ENCODE measurements around the gene CMBL.

The CMBL gene

GRCh38 chr5:10353241-10354047 is 45.7 kb upstream of the CMBL start, which contains the start of gene MARCHF6:
TSS of gene MARCHF6 (plus strand) at chr5:10353695. CDS start at chr5:10353899, 204 bp downstream.
- H3K4me3 ChIP-seq (ENCODE audit: low read length) = peak within 1 kb of the TSS; percentile 99
- no peaks in the 10 kb centered on the region for H3K9me3 ChIP-seq (ENCODE audit: insufficient read depth, low read length)
- H3K4me2 ChIP-seq (ENCODE audit: low read length) = peak within 1 kb of the TSS; percentile 87
- H2AFZ ChIP-seq (ENCODE audit: low read depth, low read length) = 0 out of 2 replicates have a peak within 1 kb of the TSS, but pooled peaks have one; percentile 26
- peak within 1 kb of the TSS; percentile 78 for H3K9ac ChIP-seq (ENCODE audit: low read length)
- H3K27ac ChIP-seq (ENCODE audit: low read length) = peak within 1 kb of the TSS; percentile 94
- H3K4me1 ChIP-seq (ENCODE audit: low read length) = peaks cover 35% of the 10 kb centered on the region
- no peaks in the 10 kb centered on the region for H3K27me3 ChIP-seq (ENCODE audit: low read depth, low read length)
- peaks cover 31% of the 10 kb centered on the region for H4K20me1 ChIP-seq (ENCODE audit: insufficient read depth, low read length)
- H3K36me3 ChIP-seq (replicated peaks; ENCODE audit: low read depth, low read length) = no peaks in the 10 kb centered on the region
- TF ChIP-seq CTCF (IDR thresholded peaks at IDR 0.05; ENCODE audit: low read depth, low read length) = no peak
- TF ChIP-seq EZH2phosphoT487 (IDR thresholded peaks at IDR 0.05; ENCODE audit: low read depth) = no peak
- peaks cover 52% of the 10 kb centered on the region for H3K79me2 ChIP-seq (ENCODE audit: low read length)

GRCh38 chr5:10352430-10353240 is 44.9 kb upstream of the CMBL start:
- Histone ChIP-seq H3K4me1 (ENCODE audit: low read length) (peaks cover 28% of the 10 kb centered on the region), H3K27ac (ENCODE audit: low read length) (peak overlapping the region; percentile 94), H4K20me1 (ENCODE audit: insufficient read depth, low read length) (peaks cover 23% of the 10 kb centered on the region), H3K79me2 (ENCODE audit: low read length) (peaks cover 44% of the 10 kb centered on the region), H3K9ac (ENCODE audit: low read length) (peak overlapping the region; percentile 76), H3K27me3 (ENCODE audit: low read depth, low read length) (no peaks in the 10 kb centered on the region), H3K9me3 (ENCODE audit: insufficient read depth, low read length) (no peaks in the 10 kb centered on the region), H3K4me3 (ENCODE audit: low read length) (peak overlapping the region; percentile 99), H2AFZ (ENCODE audit: low read depth, low read length) (0 out of 2 replicates have a peak overlapping the region, but pooled peaks have one; percentile 26), H3K36me3 (replicated peaks; ENCODE audit: low read depth, low read length) (no peaks in the 10 kb centered on the region), H3K4me2 (ENCODE audit: low read length) (peak overlapping the region; percentile 80)
- TF ChIP-seq EZH2phosphoT487 (IDR thresholded peaks at IDR 0.05; ENCODE audit: low read depth) = no peak
- no peak for TF ChIP-seq CTCF (IDR thresholded peaks at IDR 0.05; ENCODE audit: low read depth, low read length)

- Histone ChIP-seq H3K79me2 (ENCODE audit: low read length) (peaks cover 37% of the 10 kb centered on the region), H3K9ac (ENCODE audit: low read length) (no peak overlapping the region), H3K36me3 (replicated peaks; ENCODE audit: low read depth, low read length) (no peaks in the 10 kb centered on the region), H3K4me3 (ENCODE audit: low read length) (peak overlapping the region; percentile 99), H4K20me1 (ENCODE audit: insufficient read depth, low read length) (peaks cover 16% of the 10 kb centered on the region), H3K27ac (ENCODE audit: low read length) (0 out of 2 replicates have a peak overlapping the region, but pooled peaks have one; percentile 94), H3K9me3 (ENCODE audit: insufficient read depth, low read length) (no peaks in the 10 kb centered on the region), H3K4me2 (ENCODE audit: low read length) (peak overlapping the region; percentile 80), H3K27me3 (ENCODE audit: low read depth, low read length) (no peaks in the 10 kb centered on the region), H3K4me1 (ENCODE audit: low read length) (peaks cover 21% of the 10 kb centered on the region), H2AFZ (ENCODE audit: low read depth, low read length) (no peak overlapping the region)
- TF ChIP-seq CTCF (IDR thresholded peaks at IDR 0.05; ENCODE audit: low read depth, low read length) = no peak
- TF ChIP-seq EZH2phosphoT487 (IDR thresholded peaks at IDR 0.05; ENCODE audit: low read depth) = no peak
These were observed 44.2 kb upstream of the CMBL start for GRCh38 chr5:10351919-10352318.

Data from OCI-LY3 (cell line).